HepG2 (cell line): ENCODE results near the gene KCTD5. TPM values are rescaled to one million over a fixed set of nuclear protein-coding genes. Genes with fewer than 3 reads are reported as not detected.

Source experiments
- AFF4 ChIP-seq: sonication (generic); formaldehyde crosslinking; IDR thresholded peaks from 2 replicates; pipeline ENCODE4 v1.4.0; 2020; ENCODE audit warnings: missing genetic modification reagents
- ATF6 ChIP-seq: sonication (generic); formaldehyde crosslinking; conservative IDR thresholded peaks from 2 replicates; pipeline ENCODE4 v1.4.0; 2020; ENCODE audit warnings: missing genetic modification reagents
- ATRX ChIP-seq: sonication (generic); formaldehyde crosslinking; IDR thresholded peaks from 2 replicates; pipeline ENCODE4 v1.4.0; 2020; ENCODE audit warnings: missing genetic modification reagents, borderline replicate concordance
- CREM ChIP-seq, 2 experiments: sonication (generic) in 1 of 2; formaldehyde crosslinking in 1 of 2; IDR thresholded peaks; 2 replicates each; pipeline versions ENCODE4 v1.4.0 to v1.6.1; 2016 to 2020; ENCODE audit warnings: antibody characterized with exemption in 1 of 2, mild to moderate bottlenecking in 1 of 2, missing genetic modification reagents in 1 of 2
- HNRNPLL ChIP-seq: fragments of 200-400 bp; formaldehyde crosslinking; IDR thresholded peaks from 2 replicates; pipeline ENCODE4 v1.6.1; 2017; ENCODE audit warnings: mild to moderate bottlenecking, low read depth, low read length; ENCODE audit not compliant: poor library complexity, severe bottlenecking
- MED13 ChIP-seq: sonication (generic); formaldehyde crosslinking; IDR thresholded peaks from 2 replicates; pipeline ENCODE4 v1.5.0; 2020; ENCODE audit warnings: missing genetic modification reagents
- MXD4 ChIP-seq: IDR thresholded peaks from 2 replicates; pipeline ENCODE4 v1.6.1; 2016; ENCODE audit warnings: mild to moderate bottlenecking, missing biosample characterization, missing genetic modification reagents
- RERE ChIP-seq: IDR thresholded peaks from 2 replicates; pipeline ENCODE4 v1.6.1; 2016; ENCODE audit warnings: low read depth, missing genetic modification reagents, missing compliant biosample characterization
- SCMH1 ChIP-seq: sonication (generic); formaldehyde crosslinking; IDR thresholded peaks from 2 replicates; pipeline ENCODE4 v1.9.0; 2021; ENCODE audit warnings: missing genetic modification reagents, mild to moderate bottlenecking, borderline replicate concordance
- ZBTB2 ChIP-seq: sonication (generic); formaldehyde crosslinking; IDR thresholded peaks from 2 replicates; pipeline ENCODE4 v1.8.0; 2022; ENCODE audit warnings: low read depth, missing genetic modification reagents
- polyA plus RNA-seq, 8 experiments: library from polyadenylated mRNA; depleted of rRNA in 3 of 8; stranded (reverse) in 7 of 8; unstranded in 1 of 8; fragments of >200 nt; fragmentation: Illumina TruSeq in 4 of 8; extraction: Trizol in 4 of 8; gene quantifications; 2 replicates each; pipeline versions ENCODE4 v1.2.1 to v1.2.3, GENCODE V29; 2011 to 2016; ENCODE audit warnings: low read depth in 4 of 8, missing spikeins in 1 of 8, mixed read lengths in 1 of 8; ENCODE audit not compliant: insufficient read depth in 1 of 8
- total RNA-seq, 5 experiments: library from RNA; depleted of rRNA; stranded (reverse); fragments of >200 nt; fragmentation: Illumina TruSeq; extraction: Trizol; gene quantifications; 2 replicates each; pipeline ENCODE4 v1.2.3, GENCODE V29; 2016; ENCODE audit warnings: low read depth in 1 of 5
- TF ChIP-seq, protein P1 (sequence below): sonication (generic); formaldehyde crosslinking; IDR thresholded peaks from 2 replicates; pipeline ENCODE4 v1.4.0; 2020; ENCODE audit warnings: missing genetic modification reagents; ENCODE audit errors: not compliant biosample characterization

KCTD5 gene
- total and polyA plus RNA-seq, 2 of the 13 experiments (the other 11 are each of a cell fraction or from before 2014, with no cell fraction given): 25.4 to 29.8 TPM

DNA sequence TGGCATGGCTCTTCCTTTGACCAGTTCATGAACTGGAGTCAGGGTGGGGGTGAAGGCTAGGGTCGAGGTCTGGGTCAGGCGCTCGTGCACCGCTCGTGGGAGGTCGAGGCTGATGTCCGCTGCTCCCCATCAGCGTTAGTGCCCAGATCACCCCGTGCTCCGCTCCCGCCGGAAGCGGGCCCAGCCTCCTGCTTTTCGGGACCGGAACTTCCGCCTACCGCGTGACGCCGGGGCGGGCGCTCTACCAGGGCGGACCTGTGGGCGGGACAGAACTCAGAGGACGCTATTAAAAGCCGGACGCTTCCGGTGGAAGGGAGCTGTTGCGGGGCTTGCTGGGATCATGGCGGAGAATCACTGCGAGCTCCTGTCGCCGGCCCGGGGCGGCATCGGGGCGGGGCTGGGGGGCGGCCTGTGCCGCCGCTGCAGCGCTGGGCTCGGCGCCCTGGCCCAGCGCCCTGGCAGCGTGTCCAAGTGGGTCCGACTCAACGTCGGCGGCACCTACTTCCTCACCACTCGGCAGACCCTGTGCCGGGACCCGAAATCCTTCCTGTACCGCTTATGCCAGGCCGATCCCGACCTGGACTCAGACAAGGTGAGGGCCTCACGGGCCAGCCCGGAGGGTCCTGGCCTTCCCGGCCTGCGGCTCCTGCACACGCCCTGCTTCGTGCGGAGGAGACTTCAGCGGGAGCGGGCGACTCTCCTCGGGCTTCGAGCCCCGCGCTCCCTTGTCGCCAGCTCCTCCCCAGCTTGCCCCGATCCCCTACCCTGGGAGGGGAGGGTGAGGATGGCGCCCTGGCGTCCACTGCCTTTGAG lies at the start of gene KCTD5 (continued):
- TF ChIP-seq AFF4 (peak; percentile 60; the same call in 1 of the 2 replicates), SCMH1 (CRISPR knock-in tag) (no peak), MXD4 (CRISPR knock-in tag) (peak; percentile 98), ATF6 (no peak), ZBTB2 (CRISPR knock-in tag) (peak; percentile 99), CREM (IDR thresholded peaks at IDR 0.05) (peak; percentile 92), CREM (CRISPR knock-in tag; IDR thresholded peaks at IDR 0.05) (peak; percentile 68; the same call in 1 of the 2 replicates), HNRNPLL (peak; percentile 67), MED13 (CRISPR knock-in tag) (peak; percentile 83), ATRX (no peak), RERE (CRISPR knock-in tag) (peak; percentile 43; the same call in 1 of the 2 replicates)
- TF ChIP-seq, protein P1, sequence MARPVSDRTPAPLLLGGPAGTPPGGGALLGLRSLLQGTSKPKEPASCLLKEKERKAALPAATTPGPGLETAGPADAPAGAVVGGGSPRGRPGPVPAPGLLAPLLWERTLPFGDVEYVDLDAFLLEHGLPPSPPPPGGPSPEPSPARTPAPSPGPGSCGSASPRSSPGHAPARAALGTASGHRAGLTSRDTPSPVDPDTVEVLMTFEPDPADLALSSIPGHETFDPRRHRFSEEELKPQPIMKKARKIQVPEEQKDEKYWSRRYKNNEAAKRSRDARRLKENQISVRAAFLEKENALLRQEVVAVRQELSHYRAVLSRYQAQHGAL (CRISPR knock-in tag): peak; percentile 90
